Measurements from ENCODE around the gene RNF157.

- TF ChIP-seq CTCF (IDR thresholded peaks at IDR 0.05; ENCODE audit: low read length): no peak
- TF ChIP-seq EZH2 (optimal IDR thresholded peaks at IDR 0.05; ENCODE audit: low read depth, low read length): no peak
These were observed 144.3 kb downstream of the RNF157 start for GRCh38 chr17:76095943-76096342.

Measured in MM.1S (cell line).